ENCODE data around the gene FSTL5.

The FSTL5 gene

DNA sequence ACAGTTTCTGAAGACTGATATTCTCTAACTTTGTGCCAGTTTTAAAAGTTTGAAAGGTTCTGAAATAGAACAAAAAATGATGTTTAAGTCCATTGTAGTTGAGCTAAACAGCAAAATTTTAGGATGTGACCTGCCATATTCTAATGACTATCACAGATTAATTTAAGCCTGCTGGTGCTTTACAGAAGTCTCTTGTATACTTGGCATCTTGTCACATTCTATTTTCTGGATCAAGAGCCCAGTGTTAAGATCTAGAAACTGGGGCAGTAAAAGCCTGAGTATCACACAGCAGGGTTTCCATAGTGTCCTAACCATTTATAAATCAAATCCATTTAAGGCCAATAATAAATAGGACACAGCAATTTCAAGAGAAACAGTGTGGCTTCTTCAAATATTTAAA is 12.4 kb downstream of the FSTL5 start:
- Histone ChIP-seq H3K9me3 (ENCODE audit: control insufficient read depth, low read length) (no peaks in the 10 kb centered on the region), H3K27me3 (replicated peaks; ENCODE audit: control insufficient read depth, insufficient read depth, low read length, poor library complexity, severe bottlenecking) (no peaks in the 10 kb centered on the region), H3K4me3 (ENCODE audit: insufficient read depth, low read depth, low read length, poor library complexity, severe bottlenecking) (no peak overlapping the region), H3K36me3 (ENCODE audit: control insufficient read depth, insufficient read depth, low read length) (no peaks in the 10 kb centered on the region), H3K4me1 (ENCODE audit: control insufficient read depth, insufficient read depth, low read length, poor library complexity, severe bottlenecking) (no peaks in the 10 kb centered on the region), H3K27ac (ENCODE audit: insufficient read depth, low read length, poor library complexity, severe bottlenecking) (no peak overlapping the region)
- no peak for DNase-seq

GRCh38 chr4:162149644-162150043 is 14.2 kb downstream of the FSTL5 start:
- H3K4me1 ChIP-seq (ENCODE audit: control insufficient read depth, insufficient read depth, low read length, poor library complexity, severe bottlenecking): no peaks in the 10 kb centered on the region
- H3K4me3 ChIP-seq (ENCODE audit: insufficient read depth, low read depth, low read length, poor library complexity, severe bottlenecking): no peak overlapping the region
- H3K36me3 ChIP-seq (ENCODE audit: control insufficient read depth, insufficient read depth, low read length): no peaks in the 10 kb centered on the region
- DNase-seq: no peak
- H3K27ac ChIP-seq (ENCODE audit: insufficient read depth, low read length, poor library complexity, severe bottlenecking): no peak overlapping the region
- no peaks in the 10 kb centered on the region for H3K9me3 ChIP-seq (ENCODE audit: control insufficient read depth, low read length)
- no peaks in the 10 kb centered on the region for H3K27me3 ChIP-seq (replicated peaks; ENCODE audit: control insufficient read depth, insufficient read depth, low read length, poor library complexity, severe bottlenecking)

DNA sequence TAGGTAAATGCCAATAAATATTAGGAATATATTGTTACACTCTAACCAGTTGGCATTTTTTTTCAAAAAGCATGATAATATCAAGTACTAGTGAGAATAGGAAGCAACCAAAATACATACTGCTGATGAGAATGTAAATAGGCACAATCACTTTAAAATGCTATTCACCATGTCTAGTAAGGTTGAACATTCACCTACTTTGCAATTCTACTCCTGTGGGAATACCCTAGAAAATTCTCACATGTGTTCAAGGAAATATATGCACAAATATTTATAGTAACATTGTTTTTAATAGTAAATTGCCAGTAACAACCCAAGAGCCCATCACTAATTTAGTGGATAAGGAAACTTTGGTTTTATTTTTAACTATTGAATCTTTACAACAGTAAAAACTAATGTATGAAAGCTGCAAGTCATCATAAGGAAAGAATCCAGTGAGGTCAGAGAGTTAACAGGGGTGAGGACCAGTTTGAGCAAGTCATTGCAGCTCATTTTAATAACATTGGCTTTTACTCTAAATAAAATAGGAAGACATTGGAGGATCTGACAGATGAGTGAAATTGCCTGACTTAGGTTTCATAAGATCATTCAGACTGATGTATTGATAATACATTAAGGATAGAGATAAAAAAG is 23.6 kb downstream of the FSTL5 start:
- Histone ChIP-seq H3K4me1 (ENCODE audit: control insufficient read depth, insufficient read depth, low read length, poor library complexity, severe bottlenecking) (no peaks in the 10 kb centered on the region), H3K9me3 (ENCODE audit: control insufficient read depth, low read length) (no peaks in the 10 kb centered on the region), H3K27me3 (replicated peaks; ENCODE audit: control insufficient read depth, insufficient read depth, low read length, poor library complexity, severe bottlenecking) (no peaks in the 10 kb centered on the region), H3K4me3 (ENCODE audit: insufficient read depth, low read depth, low read length, poor library complexity, severe bottlenecking) (no peak overlapping the region), H3K36me3 (ENCODE audit: control insufficient read depth, insufficient read depth, low read length) (no peaks in the 10 kb centered on the region), H3K27ac (ENCODE audit: insufficient read depth, low read length, poor library complexity, severe bottlenecking) (no peak overlapping the region)
- DNase-seq: no peak

DNA sequence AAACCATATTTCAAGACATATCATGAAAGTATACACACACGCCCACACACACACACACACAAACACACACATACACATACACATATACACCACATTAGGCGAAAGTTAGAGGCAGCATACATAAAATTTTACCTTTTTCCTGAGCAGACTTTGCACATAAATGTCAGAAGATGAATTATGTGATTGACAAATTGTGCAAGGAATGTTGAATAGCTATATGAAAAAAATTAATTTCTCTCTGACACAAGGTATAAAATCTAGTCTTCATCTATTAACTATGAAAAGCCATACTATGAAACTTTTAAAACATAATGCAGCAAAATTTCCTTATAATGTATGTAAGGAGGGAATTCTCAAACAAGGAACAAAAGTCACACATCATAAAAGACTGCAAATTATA is 24.4 kb downstream of the FSTL5 start:
- Histone ChIP-seq H3K9me3 (ENCODE audit: control insufficient read depth, low read length) (no peaks in the 10 kb centered on the region), H3K4me3 (ENCODE audit: insufficient read depth, low read depth, low read length, poor library complexity, severe bottlenecking) (no peak overlapping the region), H3K27ac (ENCODE audit: insufficient read depth, low read length, poor library complexity, severe bottlenecking) (no peak overlapping the region), H3K4me1 (ENCODE audit: control insufficient read depth, insufficient read depth, low read length, poor library complexity, severe bottlenecking) (no peaks in the 10 kb centered on the region), H3K27me3 (replicated peaks; ENCODE audit: control insufficient read depth, insufficient read depth, low read length, poor library complexity, severe bottlenecking) (no peaks in the 10 kb centered on the region), H3K36me3 (ENCODE audit: control insufficient read depth, insufficient read depth, low read length) (no peaks in the 10 kb centered on the region)
- no peak for DNase-seq

GRCh38 chr4:162131256-162131655 is 32.5 kb downstream of the FSTL5 start:
- H3K4me1 ChIP-seq (ENCODE audit: control insufficient read depth, insufficient read depth, low read length, poor library complexity, severe bottlenecking): no peaks in the 10 kb centered on the region
- no peak for DNase-seq
- H3K36me3 ChIP-seq (ENCODE audit: control insufficient read depth, insufficient read depth, low read length): no peaks in the 10 kb centered on the region
- H3K27me3 ChIP-seq (replicated peaks; ENCODE audit: control insufficient read depth, insufficient read depth, low read length, poor library complexity, severe bottlenecking): no peaks in the 10 kb centered on the region
- no peak overlapping the region for H3K4me3 ChIP-seq (ENCODE audit: insufficient read depth, low read depth, low read length, poor library complexity, severe bottlenecking)
- no peaks in the 10 kb centered on the region for H3K9me3 ChIP-seq (ENCODE audit: control insufficient read depth, low read length)
- H3K27ac ChIP-seq (ENCODE audit: insufficient read depth, low read length, poor library complexity, severe bottlenecking): no peak overlapping the region

GRCh38 chr4:162126729-162127128 is 37.1 kb downstream of the FSTL5 start:
- Histone ChIP-seq H3K36me3 (ENCODE audit: control insufficient read depth, insufficient read depth, low read length) (no peaks in the 10 kb centered on the region), H3K27me3 (replicated peaks; ENCODE audit: control insufficient read depth, insufficient read depth, low read length, poor library complexity, severe bottlenecking) (no peaks in the 10 kb centered on the region), H3K9me3 (ENCODE audit: control insufficient read depth, low read length) (no peaks in the 10 kb centered on the region), H3K4me3 (ENCODE audit: insufficient read depth, low read depth, low read length, poor library complexity, severe bottlenecking) (no peak overlapping the region), H3K4me1 (ENCODE audit: control insufficient read depth, insufficient read depth, low read length, poor library complexity, severe bottlenecking) (no peaks in the 10 kb centered on the region), H3K27ac (ENCODE audit: insufficient read depth, low read length, poor library complexity, severe bottlenecking) (no peak overlapping the region)
- DNase-seq: no peak

GRCh38 chr4:162117051-162117450 is 46.7 kb downstream of the FSTL5 start:
- H3K27me3 ChIP-seq (replicated peaks; ENCODE audit: control insufficient read depth, insufficient read depth, low read length, poor library complexity, severe bottlenecking): no peaks in the 10 kb centered on the region
- no peaks in the 10 kb centered on the region for H3K9me3 ChIP-seq (ENCODE audit: control insufficient read depth, low read length)

GRCh38 chr4:162116095-162116779 is 47.6 kb downstream of the FSTL5 start:
- Histone ChIP-seq H3K4me1 (ENCODE audit: control insufficient read depth, insufficient read depth, low read length, poor library complexity, severe bottlenecking) (no peaks in the 10 kb centered on the region), H3K27ac (ENCODE audit: insufficient read depth, low read length, poor library complexity, severe bottlenecking) (no peak overlapping the region), H3K27me3 (replicated peaks; ENCODE audit: control insufficient read depth, insufficient read depth, low read length, poor library complexity, severe bottlenecking) (no peaks in the 10 kb centered on the region), H3K4me3 (ENCODE audit: insufficient read depth, low read depth, low read length, poor library complexity, severe bottlenecking) (no peak overlapping the region), H3K36me3 (ENCODE audit: control insufficient read depth, insufficient read depth, low read length) (no peaks in the 10 kb centered on the region), H3K9me3 (ENCODE audit: control insufficient read depth, low read length) (no peaks in the 10 kb centered on the region)
- DNase-seq: no peak

More at GRCh38 chr4:162117051-162117450, 46.7 kb downstream of the FSTL5 start:
- Histone ChIP-seq H3K27ac (ENCODE audit: insufficient read depth, low read length, poor library complexity, severe bottlenecking) (no peak overlapping the region), H3K4me3 (ENCODE audit: insufficient read depth, low read depth, low read length, poor library complexity, severe bottlenecking) (no peak overlapping the region), H3K4me1 (ENCODE audit: control insufficient read depth, insufficient read depth, low read length, poor library complexity, severe bottlenecking) (no peaks in the 10 kb centered on the region), H3K36me3 (ENCODE audit: control insufficient read depth, insufficient read depth, low read length) (no peaks in the 10 kb centered on the region)
- DNase-seq: no peak

- H3K27ac ChIP-seq (ENCODE audit: insufficient read depth, low read length, poor library complexity, severe bottlenecking): no peak overlapping the region
- no peaks in the 10 kb centered on the region for H3K9me3 ChIP-seq (ENCODE audit: control insufficient read depth, low read length)
- no peaks in the 10 kb centered on the region for H3K36me3 ChIP-seq (ENCODE audit: control insufficient read depth, insufficient read depth, low read length)
- no peaks in the 10 kb centered on the region for H3K4me1 ChIP-seq (ENCODE audit: control insufficient read depth, insufficient read depth, low read length, poor library complexity, severe bottlenecking)
- no peak overlapping the region for H3K4me3 ChIP-seq (ENCODE audit: insufficient read depth, low read depth, low read length, poor library complexity, severe bottlenecking)
- no peak for DNase-seq
- no peaks in the 10 kb centered on the region for H3K27me3 ChIP-seq (replicated peaks; ENCODE audit: control insufficient read depth, insufficient read depth, low read length, poor library complexity, severe bottlenecking)
Measured at GRCh38 chr4:162115333-162115732, 48.5 kb downstream of the FSTL5 start.

DNA sequence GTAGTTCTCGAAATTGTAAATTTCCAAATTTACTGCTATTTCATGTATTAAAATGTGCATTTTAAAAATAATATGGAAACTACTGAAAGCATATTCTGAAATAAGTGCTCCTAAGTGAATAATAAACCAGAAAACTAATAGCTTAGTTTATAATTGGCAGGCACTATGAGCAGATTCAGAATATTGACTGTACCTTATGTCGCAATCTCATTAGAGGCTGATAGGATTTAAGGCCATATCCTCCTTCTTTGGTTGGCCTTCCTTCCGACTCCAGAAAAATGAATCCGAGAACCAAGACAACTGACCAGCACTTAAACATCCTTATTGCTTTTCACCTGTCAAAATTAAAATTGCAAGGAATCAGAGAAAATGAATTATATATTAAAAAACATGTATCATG is 52.7 kb downstream of the FSTL5 start:
- Histone ChIP-seq H3K9me3 (ENCODE audit: control insufficient read depth, low read length) (no peaks in the 10 kb centered on the region), H3K27ac (ENCODE audit: insufficient read depth, low read length, poor library complexity, severe bottlenecking) (no peak overlapping the region), H3K4me3 (ENCODE audit: insufficient read depth, low read depth, low read length, poor library complexity, severe bottlenecking) (no peak overlapping the region), H3K36me3 (ENCODE audit: control insufficient read depth, insufficient read depth, low read length) (no peaks in the 10 kb centered on the region), H3K4me1 (ENCODE audit: control insufficient read depth, insufficient read depth, low read length, poor library complexity, severe bottlenecking) (no peaks in the 10 kb centered on the region), H3K27me3 (replicated peaks; ENCODE audit: control insufficient read depth, insufficient read depth, low read length, poor library complexity, severe bottlenecking) (no peaks in the 10 kb centered on the region)
- DNase-seq: no peak
